OCI-LY3 (cell line): ENCODE data around the gene DPYD.

Source experiments
- H2AFZ ChIP-seq: fragments of 200-600, 300-600 bp; shearing (Covaris generic); 2 replicates; pipeline ENCODE4 v1.6.0; 2014; ENCODE audit warnings: antibody characterized with exemption, low read depth, low read length
- H3K27ac ChIP-seq: fragments of 200-600, 300-600 bp; sonication (generic); 2 replicates; pipeline ENCODE4 v1.5.1; 2014; ENCODE audit warnings: mild to moderate bottlenecking, low read length, moderate library complexity, mixed read lengths
- H3K27me3 ChIP-seq: fragments of 200-600, 300-600 bp; sonication (generic); 2 replicates; pipeline ENCODE4 v1.6.1; 2014; ENCODE audit warnings: low read depth, low read length, mixed read lengths
- H3K36me3 ChIP-seq: fragments of 200-600, 300-600 bp; sonication (generic); replicated peaks from 2 replicates; pipeline ENCODE3; 2014; ENCODE audit warnings: low read depth, low read length, mixed read lengths
- H3K4me1 ChIP-seq: fragments of 300-600, 200-600 bp; sonication (generic); 2 replicates; pipeline ENCODE4 v1.6.1; 2014; ENCODE audit warnings: low read length, mixed read lengths
- H3K4me2 ChIP-seq: fragments of 200-600, 300-600 bp; sonication (generic); 2 replicates; pipeline ENCODE4 v1.6.1; 2014; ENCODE audit warnings: low read length, mixed read lengths
- H3K4me3 ChIP-seq: fragments of 300-600, 200-600 bp; sonication (generic); 2 replicates; pipeline ENCODE4 v1.5.1; 2014; ENCODE audit warnings: antibody characterized with exemption, mild to moderate bottlenecking, low read length, moderate library complexity
- H3K79me2 ChIP-seq: fragments of 300-600, 200-600 bp; shearing (Covaris generic); 2 replicates; pipeline ENCODE4 v1.6.1; 2014; ENCODE audit warnings: mild to moderate bottlenecking, low read length, mixed read lengths
- H3K9ac ChIP-seq: fragments of 300-600, 200-600 bp; shearing (Covaris generic); 2 replicates; pipeline ENCODE4 v1.6.0; 2014; ENCODE audit warnings: mild to moderate bottlenecking, low read length, moderate library complexity
- H3K9me3 ChIP-seq: fragments of 200-600, 300-600 bp; shearing (Covaris generic); 2 replicates; pipeline ENCODE4 v1.6.1; 2014; ENCODE audit warnings: low read length, mixed read lengths; ENCODE audit not compliant: insufficient read depth
- H4K20me1 ChIP-seq: fragments of 200-600, 300-600 bp; sonication (generic); 2 replicates; pipeline ENCODE4 v1.6.1; 2016; ENCODE audit warnings: low read length, mixed read lengths; ENCODE audit not compliant: insufficient read depth
- CTCF ChIP-seq: fragments of 200-600, 300-600 bp; sonication (generic); IDR thresholded peaks from 2 replicates; pipeline ENCODE4 v1.5.1; 2014; ENCODE audit warnings: antibody characterized with exemption, low read length, low read depth
- EZH2phosphoT487 ChIP-seq: fragments of 200-600 bp; shearing (Covaris generic); IDR thresholded peaks from 2 replicates; pipeline ENCODE4 v1.6.1; 2018; ENCODE audit warnings: antibody characterized with exemption, mixed run types, low read depth

Gene DPYD

GRCh38 chr1:97135972-97136371, 784.9 kb downstream of the DPYD start:
- Histone ChIP-seq H3K79me2 (no peaks in the 10 kb centered on the region), H4K20me1 (no peaks in the 10 kb centered on the region)
- TF ChIP-seq EZH2phosphoT487 = no peak
- TF ChIP-seq CTCF = no peak

GRCh38 chr1:97128426-97128825, 792.4 kb downstream of the DPYD start:
- no peak overlapping the region for H3K4me3 ChIP-seq
- TF ChIP-seq EZH2phosphoT487 (no peak), CTCF (no peak)

More at GRCh38 chr1:97135972-97136371, 784.9 kb downstream of the DPYD start:
- Histone ChIP-seq H3K36me3 (no peaks in the 10 kb centered on the region), H2AFZ (no peak overlapping the region), H3K4me2 (no peak overlapping the region), H3K9me3 (no peaks in the 10 kb centered on the region), H3K9ac (no peak overlapping the region), H3K4me3 (no peak overlapping the region), H3K4me1 (no peaks in the 10 kb centered on the region), H3K27ac (no peak overlapping the region), H3K27me3 (no peaks in the 10 kb centered on the region)

GRCh38 chr1:97123717-97124431, 797.0 kb downstream of the DPYD start:
- Histone ChIP-seq H3K79me2 (no peaks in the 10 kb centered on the region), H2AFZ (no peak overlapping the region), H3K4me2 (no peak overlapping the region), H3K36me3 (no peaks in the 10 kb centered on the region), H3K9me3 (no peaks in the 10 kb centered on the region), H3K4me1 (no peaks in the 10 kb centered on the region), H3K4me3 (no peak overlapping the region), H3K27me3 (no peaks in the 10 kb centered on the region), H3K9ac (no peak overlapping the region), H4K20me1 (no peaks in the 10 kb centered on the region), H3K27ac (no peak overlapping the region)
- TF ChIP-seq CTCF (no peak), EZH2phosphoT487 (no peak)

More at GRCh38 chr1:97128426-97128825, 792.4 kb downstream of the DPYD start:
- Histone ChIP-seq H3K4me2 (no peak overlapping the region), H3K4me1 (no peaks in the 10 kb centered on the region), H3K9ac (no peak overlapping the region), H4K20me1 (no peaks in the 10 kb centered on the region), H3K36me3 (no peaks in the 10 kb centered on the region), H2AFZ (no peak overlapping the region), H3K79me2 (no peaks in the 10 kb centered on the region), H3K9me3 (no peaks in the 10 kb centered on the region), H3K27me3 (no peaks in the 10 kb centered on the region), H3K27ac (no peak overlapping the region)

- H3K27me3 ChIP-seq = no peaks in the 10 kb centered on the region
- H3K27ac ChIP-seq = no peak overlapping the region
- no peaks in the 10 kb centered on the region for H3K79me2 ChIP-seq
- H3K9me3 ChIP-seq = no peaks in the 10 kb centered on the region
- H3K4me1 ChIP-seq = no peaks in the 10 kb centered on the region
- no peak overlapping the region for H2AFZ ChIP-seq
- H4K20me1 ChIP-seq = no peaks in the 10 kb centered on the region
- H3K4me2 ChIP-seq = no peak overlapping the region
- H3K4me3 ChIP-seq = no peak overlapping the region
- H3K9ac ChIP-seq = no peak overlapping the region
- H3K36me3 ChIP-seq = no peaks in the 10 kb centered on the region
- TF ChIP-seq CTCF (no peak), EZH2phosphoT487 (no peak)
Observed at GRCh38 chr1:97120806-97121205, 800.0 kb downstream of the DPYD start.
